ENCODE data around the gene EFNA1.
"Not testable (repeated sequence)": the region's sequence is repeated elsewhere in the genome, so short reads cannot be mapped to it uniquely, and the experiment has no call there.

The EFNA1 gene

DNA sequence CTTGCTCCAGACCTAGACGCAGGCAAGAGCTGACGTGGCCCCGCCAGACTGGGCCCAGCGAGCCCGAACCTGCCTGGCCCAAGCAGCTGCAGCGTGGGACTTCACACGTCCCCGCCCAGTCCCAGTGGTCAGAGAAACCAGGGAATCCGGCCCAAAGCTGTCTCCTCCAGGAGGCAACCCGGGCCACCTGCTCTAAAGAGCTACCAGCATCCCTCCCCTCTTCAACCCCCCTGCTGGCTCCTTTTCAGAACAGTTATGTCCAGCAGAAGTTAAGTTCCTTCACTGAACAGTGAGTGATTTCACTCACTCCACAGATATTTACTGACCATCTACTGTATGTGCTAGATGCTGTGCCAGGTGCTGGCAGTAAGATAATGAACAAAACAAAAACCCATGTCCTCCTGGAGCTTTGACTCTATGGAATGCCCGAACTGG is 2.1 kb upstream of the EFNA1 start:
- no peak for DNase-seq

GRCh38 chr1:155125946-155126555 is 1.6 kb upstream of the EFNA1 start:
- no peak for DNase-seq

DNA sequence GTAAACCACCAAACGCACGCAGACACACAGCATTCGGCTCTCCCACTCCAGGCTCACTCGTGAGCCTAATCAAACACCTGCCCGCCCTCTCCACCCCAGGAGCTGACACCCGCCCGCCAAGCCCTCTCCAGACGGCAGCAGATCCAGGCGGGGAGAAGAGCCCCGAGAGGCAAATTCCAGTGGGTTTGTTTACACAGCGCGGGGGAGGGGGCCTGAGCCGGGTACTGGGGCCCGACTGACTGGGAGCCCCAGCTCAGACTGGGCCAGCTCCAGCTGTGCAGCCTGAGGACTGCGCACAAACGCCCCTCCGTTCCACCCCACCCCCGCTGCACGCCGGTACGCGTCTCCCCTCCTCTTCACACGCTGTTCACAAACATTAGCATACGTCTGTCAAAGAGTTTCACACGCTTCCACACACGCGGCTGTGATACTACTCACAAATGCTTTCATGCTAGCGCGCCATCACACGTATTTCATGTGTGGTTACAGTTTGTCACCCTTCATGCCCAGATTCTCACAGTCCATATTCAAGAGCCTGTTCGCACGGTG is 1.0 kb upstream of the EFNA1 start:
- DNase-seq = peak; percentile 30 to 37

DNA sequence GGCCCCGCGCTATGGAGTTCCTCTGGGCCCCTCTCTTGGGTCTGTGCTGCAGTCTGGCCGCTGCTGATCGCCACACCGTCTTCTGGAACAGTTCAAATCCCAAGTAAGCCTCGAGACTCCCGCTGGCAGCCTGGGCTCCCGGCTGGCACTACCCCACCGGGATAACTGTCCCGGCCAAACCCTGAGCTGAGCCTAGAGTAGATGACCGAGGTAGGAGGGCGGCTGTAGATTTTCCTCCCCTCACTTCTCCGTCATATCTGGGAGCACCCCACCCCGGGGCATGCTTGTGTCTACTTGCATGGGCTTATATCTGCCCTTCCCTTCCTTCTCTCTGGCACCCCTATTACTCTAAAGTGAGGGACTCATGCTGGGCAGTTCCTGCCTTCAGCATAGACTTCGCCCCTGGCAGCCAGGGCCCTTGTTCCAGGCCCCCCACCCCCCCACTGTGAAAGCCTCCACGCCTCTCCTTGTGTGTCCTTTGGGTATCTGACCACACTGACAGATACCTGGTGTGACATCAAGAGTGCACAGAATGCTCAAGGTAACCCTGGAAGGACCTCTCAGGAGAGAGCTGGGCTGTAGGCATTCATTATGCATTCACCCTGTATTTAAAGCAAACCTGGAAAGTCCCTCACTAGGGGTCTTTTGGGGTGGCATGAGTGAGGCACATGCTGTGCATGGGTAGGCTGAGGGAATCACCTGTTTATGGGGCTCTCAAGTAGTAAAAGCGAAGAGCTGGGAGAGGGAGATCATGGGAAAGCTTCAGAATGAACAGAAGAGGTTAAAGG is 485 bp downstream of the EFNA1 start:
- DNase-seq = no peak

DNA sequence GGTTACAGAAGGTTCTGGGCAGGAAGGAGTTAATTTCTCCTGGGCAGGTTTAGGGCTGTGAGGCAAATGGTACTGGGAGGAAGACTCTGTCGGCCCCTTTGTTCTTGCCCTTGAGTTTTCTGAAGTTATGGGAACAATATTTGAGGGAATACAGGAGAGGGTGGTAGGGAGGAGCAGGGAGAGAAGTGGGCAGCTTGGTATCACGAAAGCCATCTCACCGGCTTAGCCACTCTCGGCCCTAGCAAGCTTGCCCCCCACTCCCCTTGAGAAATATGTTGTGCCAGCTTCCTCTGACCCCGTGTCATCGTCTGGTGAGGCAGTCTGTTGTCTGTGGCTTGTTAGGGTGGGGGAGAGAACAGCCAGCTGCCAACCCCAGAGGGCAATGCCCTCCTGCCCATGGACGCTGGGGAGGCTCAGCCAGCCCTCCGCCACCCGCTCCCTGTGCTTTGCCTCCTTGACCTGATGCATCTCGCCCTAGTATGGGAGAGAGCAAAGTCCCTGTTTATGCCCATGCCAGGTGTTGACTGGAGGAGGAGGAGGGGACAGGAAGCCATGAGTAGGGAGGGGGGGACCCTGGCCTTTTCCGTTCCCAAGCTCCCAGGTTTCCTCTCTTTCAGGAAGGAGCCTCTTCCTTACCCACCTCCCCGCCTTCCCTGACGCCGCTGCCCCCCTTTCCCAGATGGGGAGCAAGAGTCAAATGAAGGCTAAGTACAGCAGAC is 1.2 kb downstream of the EFNA1 start:
- peak in 1 of 2 donors; percentile 6 for DNase-seq

- no peak for DNase-seq
These were observed 2.8 kb downstream of the EFNA1 start for GRCh38 chr1:155130272-155131006.

- no peak for DNase-seq
These were observed 3.6 kb downstream of the EFNA1 start for GRCh38 chr1:155131285-155131684.

DNA sequence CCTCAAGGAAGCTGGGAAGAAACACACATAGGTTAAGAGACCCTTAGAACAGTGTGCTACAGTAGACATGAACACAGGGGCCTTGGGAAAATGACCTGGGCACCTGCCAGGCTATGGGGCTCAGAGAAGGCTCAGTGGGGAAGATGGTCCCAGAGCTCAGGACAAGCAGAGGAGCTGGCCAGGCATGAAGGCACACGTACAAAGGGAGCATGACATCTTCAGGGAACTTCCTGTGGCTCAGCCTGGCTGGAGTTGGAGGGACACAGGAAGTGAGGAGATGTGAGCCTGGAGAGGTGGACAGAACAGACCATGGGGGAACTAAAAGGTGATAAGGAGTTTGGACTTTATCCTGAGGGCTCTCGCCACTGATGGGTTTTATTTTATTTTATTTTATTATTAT is 4.2 kb downstream of the EFNA1 start:
- no peak for DNase-seq

DNA sequence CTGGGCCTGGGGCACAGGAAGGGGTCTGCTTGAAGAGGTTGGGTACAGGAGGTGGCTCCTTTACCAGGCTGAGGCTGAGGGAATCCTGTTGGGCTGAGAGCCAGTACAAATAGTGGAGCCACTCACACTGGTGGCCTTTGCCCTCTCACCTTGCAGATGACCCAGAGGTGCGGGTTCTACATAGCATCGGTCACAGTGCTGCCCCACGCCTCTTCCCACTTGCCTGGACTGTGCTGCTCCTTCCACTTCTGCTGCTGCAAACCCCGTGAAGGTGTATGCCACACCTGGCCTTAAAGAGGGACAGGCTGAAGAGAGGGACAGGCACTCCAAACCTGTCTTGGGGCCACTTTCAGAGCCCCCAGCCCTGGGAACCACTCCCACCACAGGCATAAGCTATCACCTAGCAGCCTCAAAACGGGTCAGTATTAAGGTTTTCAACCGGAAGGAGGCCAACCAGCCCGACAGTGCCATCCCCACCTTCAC is 6.2 kb downstream of the EFNA1 start:
- no peak for DNase-seq

DNA sequence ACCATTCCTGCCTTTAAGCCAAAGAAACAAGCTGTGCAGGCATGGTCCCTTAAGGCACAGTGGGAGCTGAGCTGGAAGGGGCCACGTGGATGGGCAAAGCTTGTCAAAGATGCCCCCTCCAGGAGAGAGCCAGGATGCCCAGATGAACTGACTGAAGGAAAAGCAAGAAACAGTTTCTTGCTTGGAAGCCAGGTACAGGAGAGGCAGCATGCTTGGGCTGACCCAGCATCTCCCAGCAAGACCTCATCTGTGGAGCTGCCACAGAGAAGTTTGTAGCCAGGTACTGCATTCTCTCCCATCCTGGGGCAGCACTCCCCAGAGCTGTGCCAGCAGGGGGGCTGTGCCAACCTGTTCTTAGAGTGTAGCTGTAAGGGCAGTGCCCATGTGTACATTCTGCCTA is 6.6 kb downstream of the EFNA1 start:
- DNase-seq = no peak

- peak; percentile 44 to 75 for DNase-seq
These were observed 7.3 kb downstream of the EFNA1 start for GRCh38 chr1:155134880-155135414.

DNA sequence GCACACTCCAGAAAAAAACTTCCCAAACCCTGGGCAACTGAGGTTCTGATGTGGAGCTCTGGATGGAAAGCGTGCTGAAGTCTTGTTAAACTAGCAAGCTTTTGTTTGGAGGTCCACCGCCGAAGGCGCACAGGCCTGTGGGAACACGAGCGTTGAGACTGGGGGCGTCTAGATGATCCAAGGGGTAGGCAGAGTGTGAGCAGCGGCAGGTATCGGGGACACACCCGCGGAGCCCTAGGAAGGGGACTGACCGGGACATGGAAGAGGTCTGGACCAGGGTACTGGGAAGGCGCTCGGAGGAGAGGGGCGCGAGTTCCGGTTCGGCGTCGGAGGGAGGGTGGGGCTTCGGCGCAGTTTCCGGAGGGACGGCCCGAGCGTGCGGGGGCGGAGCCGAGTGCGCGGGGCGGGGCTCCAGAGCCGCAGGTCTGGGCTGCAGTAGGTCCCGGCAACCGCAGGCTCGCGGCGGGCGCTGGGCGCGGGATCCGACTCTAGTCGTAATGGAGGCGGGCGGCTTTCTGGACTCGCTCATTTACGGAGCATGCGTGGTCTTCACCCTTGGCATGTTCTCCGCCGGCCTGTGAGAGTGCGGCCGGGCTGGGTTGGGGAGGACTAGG is 7.8 kb downstream of the EFNA1 start, which contains the start of gene SLC50A1:
TSS of gene SLC50A1 (plus strand) at position 438 of the 614 bp plus-strand sequence. CDS start at position 498, 60 bp downstream.
- peak; percentile 93 to 94 for DNase-seq

DNA sequence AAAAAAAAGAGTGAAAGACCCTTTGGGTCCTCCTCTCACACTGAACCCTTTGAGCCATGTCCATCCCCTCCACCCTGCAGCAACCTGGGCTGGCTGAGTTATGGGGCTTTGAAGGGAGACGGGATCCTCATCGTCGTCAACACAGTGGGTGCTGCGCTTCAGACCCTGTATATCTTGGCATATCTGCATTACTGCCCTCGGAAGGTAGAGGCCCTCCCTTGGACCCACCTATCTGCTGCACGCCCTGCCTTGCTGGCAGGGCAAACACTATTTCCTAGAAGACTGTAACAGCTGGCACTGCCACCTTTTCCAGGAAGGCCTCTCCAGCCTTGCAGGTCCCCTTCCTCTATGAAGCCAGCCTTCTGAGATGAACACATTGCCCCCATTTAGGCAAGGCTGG is 9.1 kb downstream of the EFNA1 start:
- peak; percentile 9 to 14 for DNase-seq

GRCh38 chr1:155137154-155137949 is 9.7 kb downstream of the EFNA1 start:
- no peak for DNase-seq

- peak; percentile 88 to 89 for DNase-seq
These were observed 12.4 kb downstream of the EFNA1 start, which contains the start of gene DPM3 for GRCh38 chr1:155139895-155140629. TSS of gene DPM3 (minus strand) at chr1:155140531. CDS start at chr1:155140240, 291 bp downstream.

DNA sequence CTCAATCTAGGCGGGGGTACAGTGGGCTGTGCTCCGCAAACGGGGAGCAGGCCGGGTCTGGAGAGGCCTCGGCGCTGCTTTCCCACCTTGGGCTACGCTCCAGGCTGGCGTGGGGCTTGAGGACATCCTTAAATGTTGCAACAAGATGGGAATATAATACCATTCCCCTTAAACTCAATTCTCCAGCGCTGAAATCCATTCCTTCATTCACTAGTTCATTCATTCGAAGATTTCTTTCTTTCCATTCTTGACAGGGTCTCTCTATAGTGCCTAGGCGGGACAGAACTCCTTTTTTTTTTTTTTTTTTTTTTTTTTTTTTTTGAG is 12.9 kb downstream of the EFNA1 start:
- DNase-seq = no peak

- DNase-seq = no peak
These were observed 14.1 kb downstream of the EFNA1 start for GRCh38 chr1:155141749-155142148.

GRCh38 chr1:155145491-155145890 is 17.8 kb downstream of the EFNA1 start:
- DNase-seq = no peak

GRCh38 chr1:155155996-155156643 is 28.4 kb downstream of the EFNA1 start:
- DNase-seq = not testable (repeated sequence)

DNA sequence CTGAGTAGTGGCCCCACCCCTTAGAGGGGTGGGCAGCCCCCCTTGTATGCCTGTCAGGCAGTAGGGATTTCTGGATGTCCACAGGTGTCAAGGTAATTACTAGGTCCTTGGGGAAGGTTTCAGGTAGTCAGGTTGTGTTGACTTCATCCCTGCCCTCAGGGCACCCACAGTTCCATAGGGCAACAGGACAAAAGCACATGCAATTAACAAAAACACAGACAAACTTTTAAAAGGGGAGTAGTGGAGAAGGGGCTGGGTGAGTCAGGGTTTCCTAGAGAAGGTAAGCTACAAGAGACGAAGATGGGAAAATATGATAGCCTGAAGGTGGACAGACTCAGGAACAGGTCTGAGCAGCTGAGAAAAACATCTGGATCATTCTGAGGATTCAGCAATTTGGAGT is 31.3 kb downstream of the EFNA1 start:
- no peak for DNase-seq

Measured in CD4-positive, alpha-beta T cell treated with Interleukin-1 beta for 1 hour (primary cell).